GM12875 (cell line): Measurements from ENCODE around the gene PMIS2.

ENCODE experiments used
- H3K4me3 ChIP-seq: one replicate; pipeline ENCODE4 v1.5.1; 2011; ENCODE audit warnings: low read depth, low read length, control low read depth
- CTCF ChIP-seq: IDR thresholded peaks from 2 replicates; pipeline ENCODE4 v1.5.1; 2011; ENCODE audit warnings: low read depth, mild to moderate bottlenecking, control low read depth, inconsistent platforms, low read length, moderate library complexity, borderline replicate concordance; ENCODE audit not compliant: insufficient read depth

Gene PMIS2

GRCh38 chr19:35620001-35620400 lies 34.0 kb downstream of the PMIS2 start:
- H3K4me3 ChIP-seq, result no peak overlapping the region
- no peak for TF ChIP-seq CTCF

GRCh38 chr19:35621708-35622107 lies 35.7 kb downstream of the PMIS2 start:
- TF ChIP-seq CTCF, result no peak
- H3K4me3 ChIP-seq, result no peak overlapping the region

GRCh38 chr19:35622750-35623149 lies 36.8 kb downstream of the PMIS2 start:
- no peak for TF ChIP-seq CTCF
- no peak overlapping the region for H3K4me3 ChIP-seq

GRCh38 chr19:35623327-35624010 lies 37.5 kb downstream of the PMIS2 start:
- H3K4me3 ChIP-seq, result no peak overlapping the region
- TF ChIP-seq CTCF, result no peak

GRCh38 chr19:35628264-35628564 lies 42.2 kb downstream of the PMIS2 start:
- no peak for TF ChIP-seq CTCF
- peak overlapping the region; percentile 54 for H3K4me3 ChIP-seq

- H3K4me3 ChIP-seq, result peak within 1 kb of the TSS; percentile 79
- no peak for TF ChIP-seq CTCF
Observed at GRCh38 chr19:35628565-35629331, 42.8 kb downstream of the PMIS2 start, which contains the start of gene RBM42. TSS of gene RBM42 (plus strand) at chr19:35629036. CDS start at chr19:35629154, 118 bp downstream.

- TF ChIP-seq CTCF, result no peak
- H3K4me3 ChIP-seq, result peak overlapping the region; percentile 79
Observed at GRCh38 chr19:35629332-35629633, 43.3 kb downstream of the PMIS2 start.
